ACHN (cell line): ENCODE data around the gene PSMA8.
"Not testable (repeated sequence)": the region's sequence is repeated elsewhere in the genome, so short reads cannot be mapped to it uniquely, and the experiment has no call there.

Experiments used
- DNase-seq: peaks from one replicate; pipeline ENCODE4 v3.0.0-alpha.2; 2015
- in situ Hi-C: cut with HindIII; loops from 2 replicates; pipeline ENCODE4 v1.10.0; 2017; ENCODE audit warnings: low sequenced_read_pairs, low pct_ligation_motif_present, low pct_unique_long_range_greater_than_20kb

Gene PSMA8

GRCh38 chr18:26159353-26159752 lies 25.7 kb downstream of the PSMA8 start:
- in situ Hi-C loops: no loop called here
- peak; percentile 2 for DNase-seq

GRCh38 chr18:26164571-26164970 lies 30.9 kb downstream of the PSMA8 start:
- DNase-seq: no peak
- in situ Hi-C loops: no loop called here

GRCh38 chr18:26167592-26167991 lies 33.9 kb downstream of the PSMA8 start:
- in situ Hi-C loops, DNase-seq: not testable (repeated sequence)

GRCh38 chr18:26175481-26175880 lies 41.8 kb downstream of the PSMA8 start:
- DNase-seq: no peak
- in situ Hi-C loops: no loop called here

- in situ Hi-C loops: no loop called here
Measured at GRCh38 chr18:26176134-26176533, 42.5 kb downstream of the PSMA8 start.

GRCh38 chr18:26181343-26181826 lies 47.7 kb downstream of the PSMA8 start:
- no peak for DNase-seq

More at GRCh38 chr18:26176134-26176533, 42.5 kb downstream of the PSMA8 start:
- no peak for DNase-seq

GRCh38 chr18:26183395-26184112 lies 49.9 kb downstream of the PSMA8 start:
- DNase-seq: no peak
- in situ Hi-C loops: no loop called here

More at GRCh38 chr18:26181343-26181826, 47.7 kb downstream of the PSMA8 start:
- in situ Hi-C loops: no loop called here

GRCh38 chr18:26185267-26185666 lies 51.6 kb downstream of the PSMA8 start:
- in situ Hi-C loops: no loop called here
- DNase-seq: peak; percentile 38

- peak; percentile 39 for DNase-seq
- in situ Hi-C loops: no loop called here
Measured at GRCh38 chr18:26190506-26190905, 56.8 kb downstream of the PSMA8 start.

- no peak for DNase-seq
- in situ Hi-C loops: no loop called here
Measured at GRCh38 chr18:26192233-26192632, 58.6 kb downstream of the PSMA8 start.

GRCh38 chr18:26196605-26197004 lies 62.9 kb downstream of the PSMA8 start:
- in situ Hi-C loops: no loop called here
- no peak for DNase-seq

GRCh38 chr18:26202001-26202400 lies 68.3 kb downstream of the PSMA8 start:
- in situ Hi-C loops, DNase-seq: not testable (repeated sequence)

- no peak for DNase-seq
- in situ Hi-C loops: no loop called here
Measured at GRCh38 chr18:26205318-26205717, 71.6 kb downstream of the PSMA8 start.

- DNase-seq: peak; percentile 16
- in situ Hi-C loops: no loop called here
Measured at GRCh38 chr18:26206488-26206887, 72.8 kb downstream of the PSMA8 start.

- in situ Hi-C loops: no loop called here
- DNase-seq: no peak
Measured at GRCh38 chr18:26207937-26208336, 74.3 kb downstream of the PSMA8 start.

GRCh38 chr18:26208977-26209376 lies 75.3 kb downstream of the PSMA8 start:
- no peak for DNase-seq
- in situ Hi-C loops: no loop called here

- in situ Hi-C loops: no loop called here
- DNase-seq: no peak
Measured at GRCh38 chr18:26210147-26210546, 76.5 kb downstream of the PSMA8 start.

GRCh38 chr18:26215247-26215970 lies 81.7 kb downstream of the PSMA8 start:
- in situ Hi-C loops: no loop called here
- DNase-seq: no peak

GRCh38 chr18:26225022-26225693 lies 91.5 kb downstream of the PSMA8 start:
- DNase-seq: no peak
- in situ Hi-C loops: no loop called here
